CMK (cell line): Measurements from ENCODE around the gene GARIN5B.
"Not testable (repeated sequence)": the region's sequence is repeated elsewhere in the genome, so short reads cannot be mapped to it uniquely, and the experiment has no call there.

Experiments
- DNase-seq: peaks from one replicate; pipeline ENCODE4 v3.0.0-alpha.2; 2010; ENCODE audit warnings: low read depth

GARIN5B gene

DNA sequence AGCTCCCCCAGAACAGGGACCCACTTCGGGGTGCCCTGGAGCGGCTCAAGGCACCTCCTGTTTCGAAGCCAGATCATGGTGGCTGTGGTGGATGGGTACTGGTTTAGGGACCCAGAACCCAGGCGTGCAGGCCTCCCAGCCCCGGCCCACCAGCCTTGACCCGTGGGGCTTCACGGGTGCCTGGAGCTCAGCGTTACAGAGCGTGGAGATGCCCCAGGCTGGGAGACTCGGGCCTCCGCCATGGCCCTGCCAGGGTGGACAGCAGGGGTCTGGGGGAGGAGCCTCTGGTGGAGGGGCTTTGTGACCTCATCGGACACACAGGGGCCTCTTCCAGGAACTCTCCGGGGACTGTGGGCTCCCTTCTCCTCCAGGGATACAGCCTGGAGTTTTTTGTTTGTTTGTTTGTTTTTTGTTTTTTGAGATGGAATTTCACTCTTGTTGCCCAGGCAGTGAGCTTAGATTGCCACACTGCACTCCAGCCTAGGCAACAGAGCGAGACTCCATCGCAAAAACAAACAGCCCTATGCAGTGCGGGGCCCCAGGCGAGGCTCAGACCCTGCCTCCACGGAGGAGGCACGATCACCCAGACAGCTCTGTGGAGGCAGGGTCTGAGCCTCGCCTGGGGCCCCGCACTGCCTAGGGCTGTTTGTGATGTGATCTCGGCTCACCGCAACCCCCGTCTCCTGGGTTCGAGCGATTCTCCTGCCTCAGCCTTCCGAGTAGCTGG, at the start of gene GARIN5B:
Gene GARIN5B, minus strand, starts transcription at position 271 of the 727 bp plus-strand sequence. Its CDS starts 194 bp downstream, at position 77.
- DNase-seq = no peak

DNA sequence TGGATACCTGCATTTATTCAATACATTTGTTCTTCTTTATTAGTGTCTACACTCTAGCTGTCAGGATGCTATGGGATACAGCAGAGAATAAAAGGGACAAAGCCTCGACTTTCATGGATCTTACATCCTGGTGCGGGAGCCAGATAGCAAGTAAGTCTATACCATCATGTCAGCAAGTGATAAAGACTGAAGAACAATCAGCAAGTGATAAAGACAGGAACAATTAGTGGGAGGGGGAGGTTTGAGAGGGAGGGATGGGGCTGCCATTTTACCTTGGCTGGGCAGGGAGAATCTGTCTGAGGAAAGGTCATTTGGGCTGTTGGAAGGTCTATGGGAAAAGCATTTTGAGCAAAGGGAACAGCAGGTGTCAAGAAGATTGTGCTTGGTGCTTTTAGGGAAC, 47.1 kb upstream of the GARIN5B start:
- no peak for DNase-seq

DNA sequence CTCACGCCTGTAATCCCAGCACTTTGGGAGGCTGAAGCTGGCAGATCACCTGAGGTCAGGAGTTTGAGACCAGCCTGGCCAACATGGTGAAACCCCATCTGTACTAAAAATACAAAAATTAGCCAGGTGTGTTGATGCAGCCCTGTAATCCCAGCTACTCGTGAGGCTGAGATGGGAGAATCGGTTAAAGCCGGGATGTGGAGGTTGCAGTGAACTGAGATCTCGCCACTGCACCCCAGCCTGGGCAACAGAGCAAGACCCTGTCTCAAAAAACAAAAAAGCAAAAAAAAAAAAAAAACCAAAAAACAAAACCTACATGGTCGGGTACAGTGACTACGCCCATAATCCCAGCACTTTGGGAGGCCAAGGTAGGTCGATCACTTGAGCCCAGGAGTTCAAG, 46.1 kb upstream of the GARIN5B start:
- not testable (repeated sequence) for DNase-seq

DNA sequence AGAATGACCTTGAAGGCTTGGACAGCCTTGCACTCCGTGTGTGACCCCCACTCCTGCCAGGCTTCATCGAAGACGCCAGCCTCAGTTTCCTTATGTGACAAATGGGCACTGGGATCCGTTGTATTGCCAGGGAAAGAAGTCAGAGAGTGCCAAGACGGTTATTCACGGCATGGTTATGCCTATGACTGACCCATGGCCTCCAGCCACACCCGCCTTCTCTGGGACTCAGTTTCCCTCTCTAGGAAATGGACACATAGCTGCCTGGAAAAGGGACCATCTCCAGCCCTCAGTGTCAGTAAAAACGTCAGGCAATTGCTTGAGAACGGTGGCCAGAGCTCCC, 45.4 kb upstream of the GARIN5B start:
- DNase-seq = no peak

DNA sequence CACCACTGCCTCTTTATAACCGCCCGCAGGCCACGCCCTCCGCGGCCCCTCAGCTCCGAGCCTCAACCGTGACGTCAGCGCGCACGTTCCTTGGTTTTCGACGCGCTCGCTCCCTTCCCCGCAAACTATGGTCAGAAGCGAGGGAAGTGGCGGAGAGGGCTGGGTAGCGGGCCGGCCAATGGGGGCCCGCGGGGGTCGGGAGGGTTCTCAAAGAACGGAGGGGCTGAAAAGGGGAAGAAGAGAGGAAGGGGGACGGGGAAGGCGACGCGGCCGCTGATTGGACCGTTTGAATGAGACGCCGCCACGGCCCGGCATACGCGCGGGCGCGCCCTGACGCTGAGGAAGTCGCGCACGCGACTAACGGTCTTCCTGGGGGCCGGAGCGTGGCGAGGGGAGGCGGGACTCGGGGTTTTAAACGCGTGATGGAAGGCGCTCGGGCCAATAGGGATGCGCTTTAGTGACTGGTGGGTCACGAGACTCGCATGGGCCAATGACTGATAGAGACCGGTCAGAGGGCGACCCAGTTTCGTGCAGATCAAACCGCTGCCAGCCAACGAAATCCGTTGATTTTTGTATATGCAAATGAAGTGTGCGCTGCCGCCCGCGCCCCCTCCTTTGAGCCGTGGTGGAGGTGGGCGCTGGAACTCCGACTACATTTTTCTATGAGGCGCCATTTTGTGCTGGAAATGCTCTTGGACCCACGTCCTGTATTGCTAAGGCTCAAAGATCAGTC, 44.9 kb upstream of the GARIN5B start:
- DNase-seq = peak; percentile 99

DNA sequence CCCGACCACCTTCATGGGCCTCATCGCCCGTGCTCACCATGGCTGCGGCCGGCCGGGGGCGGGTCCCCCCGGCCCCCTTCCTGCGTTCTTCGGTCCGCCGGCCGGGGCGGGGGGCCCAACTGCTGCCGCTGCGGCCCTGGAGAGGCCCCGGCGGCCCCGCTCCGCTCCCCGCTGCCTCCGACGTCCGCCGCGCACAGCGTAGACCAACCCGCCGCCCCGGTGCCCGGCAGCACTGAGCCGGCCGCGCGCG, 44.4 kb upstream of the GARIN5B start, which contains the start of gene UBE2S:
Gene UBE2S, minus strand, starts transcription at position 239 of the 250 bp plus-strand sequence. Its CDS starts 199 bp downstream, at position 40.
- not testable (repeated sequence) for DNase-seq

DNA sequence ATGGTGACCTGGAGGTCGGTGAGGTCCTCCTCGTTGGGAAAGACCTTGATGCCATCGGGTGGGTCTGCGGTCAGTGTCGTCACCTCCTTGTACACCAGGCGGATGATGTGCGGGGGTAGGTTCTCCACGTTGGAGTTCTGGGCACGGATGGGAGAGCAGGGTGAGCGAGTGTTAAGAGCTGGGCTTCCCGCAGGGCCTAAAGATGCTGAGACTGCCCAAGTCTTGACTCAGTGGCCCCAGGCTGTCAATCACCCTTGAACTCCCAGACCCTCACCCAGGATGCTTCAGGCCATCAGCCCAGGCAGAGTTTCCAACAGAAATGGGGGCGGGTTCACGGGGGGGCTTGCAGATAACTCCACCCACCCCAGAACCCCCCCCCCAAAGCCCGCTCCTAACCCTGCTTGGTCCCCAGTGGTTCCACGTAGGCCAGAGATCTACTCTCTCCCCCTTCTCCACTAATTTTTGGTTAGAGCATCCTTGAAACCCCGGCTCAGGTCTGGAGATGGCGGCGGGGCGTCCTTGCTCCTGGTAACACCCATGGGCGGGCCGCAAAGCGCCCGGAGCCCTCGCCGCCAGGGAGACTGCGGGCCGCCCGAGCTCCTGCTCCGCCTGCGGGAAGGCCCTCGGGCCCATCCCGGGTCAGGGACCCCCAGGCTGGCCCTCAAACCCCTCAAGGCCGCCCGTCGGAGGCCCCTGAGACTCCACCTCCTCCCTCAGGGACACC, 43.9 kb upstream of the GARIN5B start:
- no peak for DNase-seq

DNA sequence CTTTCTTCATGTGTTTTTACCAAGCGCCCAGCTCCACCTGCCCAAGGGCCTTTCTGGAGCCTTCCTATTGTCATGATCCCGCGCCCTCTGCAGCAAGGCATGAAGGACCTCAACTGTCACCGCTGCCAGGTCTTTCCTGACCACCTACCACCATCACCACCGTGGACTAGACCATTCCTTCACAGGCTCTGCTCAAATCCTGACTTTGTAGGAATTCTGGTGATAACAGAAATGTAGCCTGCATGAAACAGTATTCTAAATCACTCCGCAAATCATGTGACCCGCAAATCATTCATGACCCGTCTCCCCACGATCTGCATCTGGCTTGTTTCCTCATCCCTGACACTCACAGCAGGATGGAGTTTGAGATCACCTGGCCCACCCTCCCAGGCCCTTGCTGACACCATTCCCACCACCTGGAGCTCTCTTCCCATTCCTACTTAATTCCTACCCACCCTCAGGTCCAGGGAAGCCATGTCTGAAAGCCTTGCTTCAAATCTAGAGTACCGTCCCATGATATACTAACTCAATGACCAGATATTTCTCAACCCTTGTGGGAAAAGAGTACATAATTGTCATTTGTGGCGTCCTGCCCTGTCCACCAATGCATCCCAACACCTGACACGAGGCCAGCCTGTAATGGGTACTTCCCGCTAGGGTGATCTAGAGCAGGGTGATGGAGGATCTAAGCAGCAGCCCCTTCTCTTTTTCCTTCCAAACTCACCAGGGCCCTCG, 43.2 kb upstream of the GARIN5B start:
- DNase-seq = no peak

DNA sequence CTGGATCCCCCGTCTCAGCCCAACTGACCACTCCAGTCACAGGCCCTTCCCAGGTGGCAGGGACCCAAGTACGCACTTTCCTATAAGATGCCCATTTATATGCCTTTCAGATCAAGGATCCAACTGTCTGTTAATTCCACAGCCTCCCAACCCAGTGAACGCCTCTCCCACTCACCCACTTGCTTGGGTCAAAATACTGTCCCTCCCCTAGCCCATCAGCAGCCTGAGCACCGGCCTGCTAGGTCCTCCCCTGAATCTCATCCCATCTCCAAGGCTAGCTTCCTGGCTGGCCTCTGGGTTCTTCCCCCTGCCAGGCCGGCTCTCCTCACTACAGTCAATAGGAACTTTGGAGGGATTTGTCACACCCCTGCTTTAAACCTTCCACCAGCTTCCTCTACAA, 42.6 kb upstream of the GARIN5B start:
- DNase-seq = no peak

DNA sequence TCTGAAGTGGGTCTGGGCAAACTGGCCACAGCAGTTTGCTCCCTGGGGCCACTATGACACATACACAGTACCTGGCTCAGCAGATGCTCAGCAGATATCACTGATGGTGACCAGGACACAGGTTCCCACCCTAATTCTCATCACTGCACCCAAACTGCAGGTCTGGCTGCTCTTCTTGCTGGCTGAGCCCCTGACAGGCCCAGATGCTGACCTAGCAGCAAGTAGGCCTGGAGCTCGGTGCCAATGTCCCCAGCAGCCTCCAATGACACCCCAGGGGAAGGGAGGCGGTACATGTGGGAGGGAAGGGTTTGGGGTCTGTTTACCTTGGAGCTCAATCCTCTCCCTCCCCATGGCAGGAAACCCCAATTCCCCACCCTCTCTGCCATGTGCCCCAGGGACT, 39.4 kb upstream of the GARIN5B start:
- no peak for DNase-seq

DNA sequence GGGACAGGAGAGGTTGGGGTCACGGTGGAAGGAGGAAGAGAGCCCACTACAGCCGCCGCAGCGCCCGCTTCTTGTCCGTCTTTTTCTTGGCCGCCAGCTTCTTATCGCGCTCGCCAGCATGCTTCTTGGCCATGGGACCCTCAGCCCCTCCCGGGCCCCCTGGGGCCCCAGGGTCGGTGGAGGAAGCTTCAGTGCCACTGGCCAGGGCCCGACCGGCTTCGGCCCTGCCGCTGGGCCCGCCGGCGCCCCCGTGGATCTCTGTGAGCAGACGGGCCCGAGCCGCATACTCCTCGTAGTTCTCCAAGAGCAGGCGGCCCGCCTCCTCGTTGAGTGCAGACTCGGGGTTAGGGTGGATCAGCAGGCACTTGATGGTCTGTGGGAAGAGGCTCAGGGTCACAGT, 38.3 kb upstream of the GARIN5B start:
- DNase-seq = not testable (repeated sequence)

DNA sequence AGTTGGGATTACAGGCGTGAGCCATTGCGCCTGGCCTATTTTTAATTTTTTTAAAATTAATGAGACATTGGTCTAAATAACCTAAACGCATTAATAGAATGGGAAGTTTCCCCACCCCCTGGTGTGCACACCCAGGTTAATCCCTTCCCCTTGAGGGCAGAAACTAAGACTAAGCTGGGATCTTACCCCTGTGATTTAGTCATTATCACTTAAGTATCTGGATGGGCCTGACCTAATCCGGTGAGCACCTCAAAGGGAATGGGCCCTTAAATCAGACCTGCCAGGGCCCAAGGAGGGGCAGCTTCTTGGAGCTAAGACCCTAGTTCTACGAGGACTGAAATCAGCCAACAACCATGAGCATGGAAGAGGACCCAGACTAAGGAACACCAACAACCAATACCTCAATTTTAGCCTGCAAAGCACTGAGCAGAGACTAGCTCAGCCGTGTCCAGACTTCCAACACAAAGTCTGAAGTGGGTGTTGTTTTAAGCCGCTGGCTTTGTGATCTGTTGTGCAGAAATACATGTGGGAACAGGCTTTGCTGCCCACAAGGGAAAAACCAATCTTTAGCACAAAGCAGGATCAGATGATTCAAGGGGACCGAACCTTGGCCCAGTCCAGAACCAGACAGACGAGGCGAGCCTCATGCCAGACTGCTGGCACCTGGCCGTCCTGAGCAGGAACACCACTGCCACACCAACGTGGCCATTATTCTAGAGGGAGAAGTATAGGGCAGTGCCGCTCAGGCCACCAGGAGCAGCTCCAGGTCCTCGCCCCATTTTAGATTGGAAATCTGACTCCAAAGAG, 37.4 kb upstream of the GARIN5B start:
- DNase-seq = no peak

DNA sequence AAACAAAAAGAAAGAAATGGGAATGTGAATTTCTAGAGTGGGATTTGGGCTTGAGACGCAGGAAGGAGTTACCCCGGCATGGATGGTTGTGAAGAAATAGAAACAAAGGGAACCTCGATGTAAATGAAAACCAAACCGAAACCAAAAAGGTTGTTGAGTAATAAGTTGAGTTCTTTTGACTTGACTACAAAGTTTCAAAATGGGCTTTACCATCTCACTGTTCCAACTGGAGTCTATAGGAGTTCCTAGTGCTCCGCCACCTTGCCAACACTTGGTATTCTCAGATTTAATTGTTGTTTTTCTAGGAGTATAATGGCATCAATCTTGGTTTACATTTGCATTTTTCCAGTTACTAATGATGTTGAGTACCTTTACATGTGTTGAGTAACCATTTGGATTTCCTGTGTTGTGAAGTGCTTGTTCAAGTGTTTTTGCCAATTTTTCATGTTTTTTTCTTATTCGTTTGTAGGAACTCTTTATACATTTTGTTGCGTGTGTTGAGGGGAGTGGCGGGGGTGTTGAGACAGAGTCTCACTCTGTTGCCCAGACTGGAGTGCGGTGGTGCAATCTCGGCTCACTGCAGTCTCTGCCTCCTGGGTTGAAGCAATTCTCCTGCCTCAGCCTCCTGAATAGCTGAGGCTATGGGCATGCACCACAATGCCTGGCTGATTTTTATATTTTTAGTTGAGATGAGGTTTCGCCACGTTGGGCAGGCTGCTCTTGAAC, 35.3 kb upstream of the GARIN5B start:
- no peak for DNase-seq

DNA sequence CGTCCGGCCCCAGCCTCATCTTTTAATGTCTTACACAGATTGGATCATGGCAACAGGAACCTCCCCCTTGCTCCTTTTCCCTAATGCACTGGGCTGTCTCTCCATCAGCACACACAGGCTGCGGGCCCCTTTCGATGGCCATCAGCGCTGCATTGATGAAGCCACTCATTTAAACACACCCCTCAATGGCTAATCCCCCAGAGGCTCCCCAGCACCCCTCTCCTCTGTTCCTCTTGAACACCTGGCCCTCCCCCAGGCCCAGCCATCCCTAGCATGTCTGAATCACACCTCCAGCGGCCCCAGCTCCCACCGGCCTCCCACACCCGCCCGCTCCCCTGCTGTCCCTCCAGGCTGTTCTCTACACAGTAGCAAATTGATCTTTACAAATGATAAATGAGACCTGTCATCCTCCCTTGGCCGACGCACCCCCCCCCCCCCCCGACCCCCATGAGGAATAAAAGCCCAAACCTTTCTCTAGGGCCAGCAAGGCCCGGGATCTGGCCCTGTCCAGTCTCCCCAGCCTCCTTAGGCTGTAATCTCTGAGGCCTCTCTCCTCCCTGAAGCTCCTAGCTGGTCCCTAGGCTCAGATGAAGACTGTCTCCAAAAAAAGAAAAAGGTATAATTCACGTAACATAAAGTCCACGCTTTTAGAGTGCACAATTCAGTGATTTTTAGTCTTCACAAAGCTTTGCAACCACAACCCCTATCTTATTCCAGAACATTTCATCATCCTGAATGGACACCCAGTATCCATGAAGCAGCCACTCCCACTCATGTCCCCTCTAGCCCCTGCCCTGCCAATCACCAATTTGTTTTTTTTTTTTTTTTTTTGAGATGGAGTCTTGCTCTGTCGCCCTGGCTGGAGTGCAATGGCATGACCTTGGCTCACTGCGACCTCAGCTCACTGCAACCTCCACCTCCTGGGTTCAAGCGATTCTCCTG, 30.0 kb upstream of the GARIN5B start:
- DNase-seq = no peak

DNA sequence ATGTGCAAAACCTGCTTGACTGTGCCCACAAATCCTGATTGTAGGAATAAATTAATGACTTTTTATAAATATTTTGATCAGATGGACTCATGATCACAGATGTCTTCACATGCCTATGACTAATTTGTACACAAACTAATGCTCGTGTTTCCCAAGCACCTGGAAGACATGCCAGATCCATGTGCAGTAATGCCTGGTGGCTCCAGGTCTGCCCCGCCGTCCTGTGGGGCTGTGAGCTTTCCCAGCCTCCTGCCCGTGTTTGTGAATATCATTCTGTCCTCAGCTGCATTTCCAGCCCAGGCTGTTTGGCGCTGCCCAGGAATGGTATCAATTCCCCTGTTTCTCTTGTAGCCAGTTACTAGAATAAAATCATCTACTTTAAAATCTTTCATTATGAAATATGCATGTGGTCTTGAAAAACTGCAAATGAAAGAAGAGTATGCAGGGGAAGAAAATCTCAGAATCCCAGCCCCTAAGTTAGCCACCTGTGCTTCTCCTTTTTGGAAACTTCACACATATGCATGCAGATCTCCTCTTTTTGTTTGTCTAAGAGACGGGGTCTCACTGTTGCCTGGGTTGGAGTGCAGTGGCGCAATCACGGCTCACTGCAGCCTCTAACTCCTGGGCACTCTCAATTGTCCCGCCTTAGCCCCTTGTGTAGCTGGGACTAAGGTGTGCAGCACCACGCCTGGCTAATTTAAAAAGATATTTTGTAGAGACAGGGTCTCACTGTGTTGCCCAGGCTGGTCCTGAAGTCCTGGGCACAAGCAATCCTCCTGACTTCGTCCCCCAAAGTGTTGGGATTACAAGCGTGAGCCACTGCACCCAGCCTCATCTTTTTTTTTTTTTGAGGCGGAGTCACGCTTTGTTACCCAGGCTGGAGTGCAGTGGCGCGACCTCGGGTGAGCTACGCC, 28.9 kb upstream of the GARIN5B start:
- no peak for DNase-seq

DNA sequence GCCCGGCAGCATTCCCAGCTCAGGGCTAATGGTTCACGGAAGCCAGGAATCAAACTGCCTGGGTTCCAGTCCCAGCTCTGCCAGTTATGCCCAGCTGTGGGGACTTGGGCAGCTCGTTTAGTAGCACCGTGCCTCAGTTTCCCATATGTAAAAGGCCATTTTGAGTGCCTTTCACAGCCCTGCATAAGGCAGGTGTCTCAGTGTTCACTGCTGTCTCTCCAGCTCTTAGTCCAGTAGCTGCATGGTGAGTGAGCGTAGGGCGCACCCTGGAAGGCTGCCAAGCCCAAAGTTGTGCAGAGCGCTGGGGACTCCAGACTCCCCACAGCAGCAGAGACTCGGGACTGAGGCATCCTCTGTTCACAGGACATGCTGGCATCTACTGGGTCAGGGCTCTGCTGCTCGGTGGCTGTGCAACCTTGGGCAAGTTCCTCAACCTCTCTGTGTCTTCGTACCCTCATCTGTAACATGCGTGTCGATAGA, 28.2 kb upstream of the GARIN5B start:
- DNase-seq = no peak

DNA sequence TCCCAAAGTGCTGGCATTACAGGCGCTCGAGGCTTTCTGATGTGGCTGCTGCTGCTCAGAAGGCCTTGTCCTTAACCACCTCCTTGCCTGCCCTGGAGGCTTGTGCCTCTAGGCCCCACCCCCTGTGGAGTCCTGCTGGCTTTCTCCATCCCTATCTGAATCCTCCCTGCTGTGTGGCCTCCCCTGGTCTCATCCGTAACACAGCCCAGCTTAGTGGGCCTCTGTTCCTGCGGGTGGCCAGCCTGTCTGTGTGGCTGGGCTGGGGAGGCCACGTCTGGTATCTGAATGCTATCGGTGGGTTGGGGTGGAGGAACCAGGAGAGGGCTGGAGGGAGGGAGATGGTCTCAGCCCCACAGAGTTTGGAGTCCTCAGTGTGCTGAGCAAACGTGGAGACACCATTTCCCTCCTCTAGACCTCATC, 27.4 kb upstream of the GARIN5B start:
- no peak for DNase-seq
